AG09309 (cell line): ENCODE data around the gene ANKDD1A.

Experiments
- DNase-seq: peaks from one replicate; pipeline ENCODE4 v3.0.0-alpha.2; 2010; ENCODE audit warnings: low read depth
- H3K4me3 ChIP-seq: 2 replicates; pipeline ENCODE4 v1.5.1; 2011; ENCODE audit warnings: mild to moderate bottlenecking, low read depth, low read length, moderate library complexity; ENCODE audit not compliant: control insufficient read depth
- CTCF ChIP-seq: IDR thresholded peaks from 2 replicates; pipeline ENCODE4 v1.5.1; 2011; ENCODE audit warnings: mild to moderate bottlenecking, low read depth, low read length, inconsistent platforms; ENCODE audit not compliant: insufficient read depth, control insufficient read depth; ENCODE audit errors: missing control alignments

The ANKDD1A gene

GRCh38 chr15:64951777-64952418 lies 40.2 kb downstream of the ANKDD1A start:
- no peak for DNase-seq
- TF ChIP-seq CTCF = no peak
- H3K4me3 ChIP-seq = no peak overlapping the region

GRCh38 chr15:64954395-64954794 lies 42.7 kb downstream of the ANKDD1A start:
- no peak for TF ChIP-seq CTCF
- no peak overlapping the region for H3K4me3 ChIP-seq
- no peak for DNase-seq

GRCh38 chr15:64959128-64959527 lies 47.4 kb downstream of the ANKDD1A start:
- TF ChIP-seq CTCF = no peak
- DNase-seq = no peak
- H3K4me3 ChIP-seq = no peak overlapping the region

- TF ChIP-seq CTCF = no peak
- DNase-seq = no peak
- H3K4me3 ChIP-seq = no peak overlapping the region
Measured at GRCh38 chr15:64960153-64960552, 48.5 kb downstream of the ANKDD1A start.

- H3K4me3 ChIP-seq = no peak overlapping the region
- TF ChIP-seq CTCF = no peak
- DNase-seq = no peak
Measured at GRCh38 chr15:64961013-64961412, 49.3 kb downstream of the ANKDD1A start.

- TF ChIP-seq CTCF = no peak
- no peak overlapping the region for H3K4me3 ChIP-seq
- no peak for DNase-seq
Measured at GRCh38 chr15:64969401-64969800, 57.7 kb downstream of the ANKDD1A start.
